ENCODE results near the gene PRKG1. TPM values are rescaled to one million over a fixed set of nuclear protein-coding genes. Genes with fewer than 3 reads are reported as not detected.

Gene PRKG1
- total RNA-seq, 1 donor: 19.5 TPM

- Histone ChIP-seq H3K4me1 (ENCODE audit: insufficient read depth, low read length) (peaks cover 14% of the 10 kb centered on the region), H3K4me2 (ENCODE audit: insufficient read depth, low read length) (no peak overlapping the region), H3K27ac (ENCODE audit: low read depth, low read length) (no peak overlapping the region), H3K79me2 (ENCODE audit: insufficient read depth, low read length) (no peaks in the 10 kb centered on the region), H2AFZ (ENCODE audit: low read length) (no peak overlapping the region), H3K9me3 (ENCODE audit: low read depth, low read length) (no peaks in the 10 kb centered on the region), H4K20me1 (ENCODE audit: insufficient read depth, low read length) (no peaks in the 10 kb centered on the region), H3K36me3 (ENCODE audit: insufficient read depth, low read length) (no peaks in the 10 kb centered on the region), H3K4me3 (ENCODE audit: insufficient read depth, low read length) (no peak overlapping the region), H3K27me3 (ENCODE audit: insufficient read depth, low read length) (no peaks in the 10 kb centered on the region)
- TF ChIP-seq CTCF (IDR thresholded peaks at IDR 0.05; ENCODE audit: extremely low read depth, low read depth, low read length): no peak
- DNase-seq (ENCODE audit: insufficient read length, low spot score, missing footprints): no peak
Measured at GRCh38 chr10:51241461-51241860, 167.2 kb downstream of the PRKG1 start.

- Histone ChIP-seq H2AFZ (ENCODE audit: low read length) (no peak overlapping the region), H4K20me1 (ENCODE audit: insufficient read depth, low read length) (no peaks in the 10 kb centered on the region), H3K4me3 (ENCODE audit: insufficient read depth, low read length) (no peak overlapping the region), H3K9me3 (ENCODE audit: low read depth, low read length) (no peaks in the 10 kb centered on the region), H3K4me1 (ENCODE audit: insufficient read depth, low read length) (peaks cover 14% of the 10 kb centered on the region), H3K36me3 (ENCODE audit: insufficient read depth, low read length) (no peaks in the 10 kb centered on the region), H3K27ac (ENCODE audit: low read depth, low read length) (no peak overlapping the region), H3K4me2 (ENCODE audit: insufficient read depth, low read length) (no peak overlapping the region), H3K27me3 (ENCODE audit: insufficient read depth, low read length) (no peaks in the 10 kb centered on the region), H3K79me2 (ENCODE audit: insufficient read depth, low read length) (no peaks in the 10 kb centered on the region)
- DNase-seq (ENCODE audit: insufficient read length, low spot score, missing footprints): no peak
- no peak for TF ChIP-seq CTCF (IDR thresholded peaks at IDR 0.05; ENCODE audit: extremely low read depth, low read depth, low read length)
Measured at GRCh38 chr10:51242393-51242792, 168.1 kb downstream of the PRKG1 start.

- H3K79me2 ChIP-seq (ENCODE audit: insufficient read depth, low read length): no peaks in the 10 kb centered on the region
- TF ChIP-seq CTCF (IDR thresholded peaks at IDR 0.05; ENCODE audit: extremely low read depth, low read depth, low read length): no peak
- H3K27ac ChIP-seq (ENCODE audit: low read depth, low read length): peak overlapping the region; percentile 75
- H3K36me3 ChIP-seq (ENCODE audit: insufficient read depth, low read length): no peaks in the 10 kb centered on the region
- H4K20me1 ChIP-seq (ENCODE audit: insufficient read depth, low read length): no peaks in the 10 kb centered on the region
- no peak for DNase-seq (ENCODE audit: insufficient read length, low spot score, missing footprints)
- H3K4me2 ChIP-seq (ENCODE audit: insufficient read depth, low read length): peak overlapping the region; percentile 50
- no peak overlapping the region for H2AFZ ChIP-seq (ENCODE audit: low read length)
- H3K9me3 ChIP-seq (ENCODE audit: low read depth, low read length): no peaks in the 10 kb centered on the region
- no peaks in the 10 kb centered on the region for H3K27me3 ChIP-seq (ENCODE audit: insufficient read depth, low read length)
- H3K4me1 ChIP-seq (ENCODE audit: insufficient read depth, low read length): peaks cover 14% of the 10 kb centered on the region
- no peak overlapping the region for H3K4me3 ChIP-seq (ENCODE audit: insufficient read depth, low read length)
Measured at GRCh38 chr10:51244309-51244708, 170.0 kb downstream of the PRKG1 start.

- no peaks in the 10 kb centered on the region for H3K27me3 ChIP-seq (ENCODE audit: insufficient read depth, low read length)
- no peaks in the 10 kb centered on the region for H3K36me3 ChIP-seq (ENCODE audit: insufficient read depth, low read length)
- H3K9me3 ChIP-seq (ENCODE audit: low read depth, low read length): no peaks in the 10 kb centered on the region
- peak overlapping the region; percentile 50 for H3K4me2 ChIP-seq (ENCODE audit: insufficient read depth, low read length)
- no peaks in the 10 kb centered on the region for H4K20me1 ChIP-seq (ENCODE audit: insufficient read depth, low read length)
- peak overlapping the region; percentile 75 for H3K27ac ChIP-seq (ENCODE audit: low read depth, low read length)
- peaks cover 14% of the 10 kb centered on the region for H3K4me1 ChIP-seq (ENCODE audit: insufficient read depth, low read length)
- no peak overlapping the region for H3K4me3 ChIP-seq (ENCODE audit: insufficient read depth, low read length)
- no peaks in the 10 kb centered on the region for H3K79me2 ChIP-seq (ENCODE audit: insufficient read depth, low read length)
- H2AFZ ChIP-seq (ENCODE audit: low read length): no peak overlapping the region
- no peak for TF ChIP-seq CTCF (IDR thresholded peaks at IDR 0.05; ENCODE audit: extremely low read depth, low read depth, low read length)
- peak; percentile 74 for DNase-seq (ENCODE audit: insufficient read length, low spot score, missing footprints)
Measured at GRCh38 chr10:51244748-51245490, 170.6 kb downstream of the PRKG1 start.
